HG02973 (cell line): Measurements from ENCODE around the gene ADAMTS12.

ENCODE experiments used
- ATAC-seq: cut with Tn5 transposase; IDR thresholded peaks from one replicate; pipeline ENCODE4 v1.9.1; 2021; ENCODE audit warnings: moderate library complexity; ENCODE audit not compliant: unreplicated experiment

Gene ADAMTS12, protein sequence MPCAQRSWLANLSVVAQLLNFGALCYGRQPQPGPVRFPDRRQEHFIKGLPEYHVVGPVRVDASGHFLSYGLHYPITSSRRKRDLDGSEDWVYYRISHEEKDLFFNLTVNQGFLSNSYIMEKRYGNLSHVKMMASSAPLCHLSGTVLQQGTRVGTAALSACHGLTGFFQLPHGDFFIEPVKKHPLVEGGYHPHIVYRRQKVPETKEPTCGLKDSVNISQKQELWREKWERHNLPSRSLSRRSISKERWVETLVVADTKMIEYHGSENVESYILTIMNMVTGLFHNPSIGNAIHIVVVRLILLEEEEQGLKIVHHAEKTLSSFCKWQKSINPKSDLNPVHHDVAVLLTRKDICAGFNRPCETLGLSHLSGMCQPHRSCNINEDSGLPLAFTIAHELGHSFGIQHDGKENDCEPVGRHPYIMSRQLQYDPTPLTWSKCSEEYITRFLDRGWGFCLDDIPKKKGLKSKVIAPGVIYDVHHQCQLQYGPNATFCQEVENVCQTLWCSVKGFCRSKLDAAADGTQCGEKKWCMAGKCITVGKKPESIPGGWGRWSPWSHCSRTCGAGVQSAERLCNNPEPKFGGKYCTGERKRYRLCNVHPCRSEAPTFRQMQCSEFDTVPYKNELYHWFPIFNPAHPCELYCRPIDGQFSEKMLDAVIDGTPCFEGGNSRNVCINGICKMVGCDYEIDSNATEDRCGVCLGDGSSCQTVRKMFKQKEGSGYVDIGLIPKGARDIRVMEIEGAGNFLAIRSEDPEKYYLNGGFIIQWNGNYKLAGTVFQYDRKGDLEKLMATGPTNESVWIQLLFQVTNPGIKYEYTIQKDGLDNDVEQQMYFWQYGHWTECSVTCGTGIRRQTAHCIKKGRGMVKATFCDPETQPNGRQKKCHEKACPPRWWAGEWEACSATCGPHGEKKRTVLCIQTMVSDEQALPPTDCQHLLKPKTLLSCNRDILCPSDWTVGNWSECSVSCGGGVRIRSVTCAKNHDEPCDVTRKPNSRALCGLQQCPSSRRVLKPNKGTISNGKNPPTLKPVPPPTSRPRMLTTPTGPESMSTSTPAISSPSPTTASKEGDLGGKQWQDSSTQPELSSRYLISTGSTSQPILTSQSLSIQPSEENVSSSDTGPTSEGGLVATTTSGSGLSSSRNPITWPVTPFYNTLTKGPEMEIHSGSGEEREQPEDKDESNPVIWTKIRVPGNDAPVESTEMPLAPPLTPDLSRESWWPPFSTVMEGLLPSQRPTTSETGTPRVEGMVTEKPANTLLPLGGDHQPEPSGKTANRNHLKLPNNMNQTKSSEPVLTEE (N-terminal part only)

DNA sequence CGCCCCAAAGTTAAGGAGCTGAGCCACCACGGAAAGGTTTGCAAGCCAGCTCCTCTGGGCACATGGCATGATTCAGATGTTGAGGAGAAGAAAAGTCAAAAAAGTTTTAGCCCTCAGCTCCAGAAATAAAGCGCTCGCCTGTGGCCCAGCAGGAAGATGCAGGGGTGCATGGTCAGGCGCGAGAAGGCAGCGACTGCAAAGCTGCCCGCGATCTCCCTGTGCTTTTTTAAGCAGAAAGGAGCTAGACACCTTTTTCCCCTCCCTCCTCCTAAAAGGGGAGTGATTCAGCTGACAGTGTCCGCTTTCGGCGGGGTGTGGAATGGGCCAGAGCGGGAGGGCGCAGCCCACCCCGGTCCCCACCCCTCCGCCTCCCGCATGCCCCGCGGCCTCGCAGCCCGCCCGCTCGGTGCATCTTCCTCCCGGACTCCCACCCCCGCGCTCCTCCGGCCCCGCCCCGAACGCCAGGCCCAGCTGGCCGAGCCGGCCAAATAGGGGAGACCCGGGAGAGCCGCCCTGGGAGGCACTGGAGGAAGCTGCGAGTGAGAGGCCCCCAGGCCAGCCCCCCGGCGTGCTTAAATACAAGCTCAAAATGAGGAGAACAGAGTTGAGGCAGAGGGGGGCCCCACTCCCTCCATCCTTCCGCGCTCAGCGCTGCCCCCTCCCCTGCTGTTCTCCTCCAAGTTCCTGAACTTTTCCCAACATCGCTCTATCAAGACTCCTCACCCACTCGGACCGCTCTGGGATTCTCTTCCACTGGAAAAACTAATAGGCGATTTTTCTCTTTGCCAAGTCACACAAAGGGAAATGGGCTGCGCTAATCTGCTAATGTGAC lies at the start of gene ADAMTS12:
TSS of gene ADAMTS12 (minus strand) at position 203 of the 832 bp plus-strand sequence. CDS start at position 69, 134 bp downstream.
- ATAC-seq = no peak

DNA sequence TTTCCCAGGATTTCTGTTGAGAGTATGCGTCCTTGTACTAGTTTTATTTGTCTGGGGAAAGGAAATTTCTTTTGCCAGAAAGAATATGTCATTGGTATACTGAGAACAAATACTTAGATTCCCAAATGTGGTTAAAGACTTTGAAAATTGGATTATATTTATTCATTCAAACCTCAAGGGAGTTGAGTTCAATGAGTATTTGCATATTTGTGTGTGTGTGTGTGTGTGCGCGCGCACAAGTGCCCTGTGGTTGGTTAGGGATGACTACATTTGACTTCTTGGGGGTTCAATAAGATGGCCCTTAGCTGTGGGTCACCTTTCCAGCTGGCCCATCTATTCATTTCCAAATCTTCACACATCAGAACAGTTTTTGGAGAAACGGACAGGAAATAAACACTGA lies 49.3 kb upstream of the ADAMTS12 start:
- no peak for ATAC-seq

DNA sequence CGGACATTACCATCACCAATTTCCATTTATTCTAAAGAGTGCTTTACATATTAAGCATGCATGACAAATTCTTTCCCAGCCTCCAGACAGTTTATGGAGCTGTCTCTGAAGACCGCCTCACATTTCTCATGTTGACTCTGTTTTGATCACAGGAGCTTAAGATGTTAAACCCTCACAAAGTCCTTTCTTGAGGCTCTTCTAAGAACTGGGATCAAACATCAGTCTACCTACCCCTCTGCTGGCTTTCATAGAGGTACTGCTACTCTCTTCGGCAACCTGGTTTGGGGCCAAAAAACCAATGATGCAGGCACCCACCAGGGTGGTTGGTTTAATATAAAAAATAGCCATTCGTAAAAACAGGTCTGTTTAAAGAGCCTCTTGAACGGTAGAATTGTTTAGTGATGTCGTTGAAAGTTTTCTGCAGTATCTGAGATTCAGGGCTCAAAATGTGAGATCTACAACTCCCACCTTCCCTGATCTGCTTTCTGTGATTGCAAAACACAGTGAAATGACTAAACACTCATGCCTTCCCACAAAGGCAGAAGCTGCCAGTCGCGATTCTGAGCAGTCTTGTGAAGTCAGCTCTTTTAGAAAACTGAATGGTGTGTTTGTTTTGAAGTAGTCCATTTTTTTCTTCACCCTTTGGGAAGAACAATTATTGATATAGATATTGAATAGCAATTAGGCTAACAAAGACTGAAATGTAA lies 47.9 kb upstream of the ADAMTS12 start:
- ATAC-seq = no peak

DNA sequence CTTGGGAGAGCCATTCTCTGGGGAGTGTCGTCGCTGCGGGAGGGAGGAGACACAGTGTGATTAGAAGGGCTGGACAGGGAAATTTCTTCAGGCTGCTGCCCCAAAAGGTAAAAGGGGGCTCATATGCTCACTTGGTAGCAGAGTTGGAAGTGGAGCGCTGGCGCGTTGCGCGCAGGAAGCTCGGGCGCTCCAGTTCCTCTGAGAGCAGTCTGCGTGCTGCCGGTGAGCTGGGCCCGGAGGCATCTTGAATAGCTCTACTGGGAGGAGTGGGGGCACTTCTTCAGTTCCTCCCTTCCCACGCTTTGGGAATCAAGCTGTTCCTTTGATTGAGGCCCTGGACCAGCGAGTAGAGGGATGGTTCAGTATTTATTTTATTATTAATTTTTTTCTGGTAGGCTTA lies 47.1 kb upstream of the ADAMTS12 start:
- no peak for ATAC-seq

DNA sequence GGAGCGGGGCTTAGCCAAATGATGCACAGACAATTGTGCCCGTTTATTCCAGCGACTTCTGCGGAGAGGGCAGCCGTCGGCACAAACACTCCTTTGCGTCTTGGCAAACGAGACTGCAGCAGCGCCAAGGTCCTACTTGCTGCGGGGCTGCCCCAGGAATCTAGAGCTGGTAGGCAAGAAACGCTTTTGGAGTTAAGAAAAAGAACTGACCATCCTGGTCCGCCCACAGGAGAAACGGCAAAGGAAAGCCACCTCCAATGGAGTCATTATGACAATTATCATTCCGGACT lies 46.7 kb upstream of the ADAMTS12 start:
- no peak for ATAC-seq

DNA sequence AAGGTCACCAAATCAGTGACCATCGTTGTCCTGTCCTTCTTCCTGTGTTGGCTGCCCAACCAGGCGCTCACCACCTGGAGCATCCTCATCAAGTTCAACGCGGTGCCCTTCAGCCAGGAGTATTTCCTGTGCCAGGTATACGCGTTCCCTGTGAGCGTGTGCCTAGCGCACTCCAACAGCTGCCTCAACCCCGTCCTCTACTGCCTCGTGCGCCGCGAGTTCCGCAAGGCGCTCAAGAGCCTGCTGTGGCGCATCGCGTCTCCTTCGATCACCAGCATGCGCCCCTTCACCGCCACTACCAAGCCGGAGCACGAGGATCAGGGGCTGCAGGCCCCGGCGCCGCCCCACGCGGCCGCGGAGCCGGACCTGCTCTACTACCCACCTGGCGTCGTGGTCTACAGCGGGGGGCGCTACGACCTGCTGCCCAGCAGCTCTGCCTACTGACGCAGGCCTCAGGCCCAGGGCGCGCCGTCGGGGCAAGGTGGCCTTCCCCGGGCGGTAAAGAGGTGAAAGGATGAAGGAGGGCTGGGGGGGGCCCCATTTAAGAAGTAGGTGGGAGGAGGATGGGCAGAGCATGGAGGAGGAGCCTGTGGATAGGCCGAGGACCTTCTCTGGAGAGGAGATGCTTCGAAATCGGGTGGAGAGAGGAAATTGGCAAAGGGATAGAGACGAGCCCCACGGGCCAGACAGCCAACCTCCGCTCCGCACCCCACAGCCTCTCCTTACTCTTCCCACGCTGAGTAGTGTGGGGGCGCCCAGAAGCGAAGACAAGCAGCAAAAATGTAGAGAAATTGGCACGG lies 46.1 kb upstream of the ADAMTS12 start:
- ATAC-seq = no peak

DNA sequence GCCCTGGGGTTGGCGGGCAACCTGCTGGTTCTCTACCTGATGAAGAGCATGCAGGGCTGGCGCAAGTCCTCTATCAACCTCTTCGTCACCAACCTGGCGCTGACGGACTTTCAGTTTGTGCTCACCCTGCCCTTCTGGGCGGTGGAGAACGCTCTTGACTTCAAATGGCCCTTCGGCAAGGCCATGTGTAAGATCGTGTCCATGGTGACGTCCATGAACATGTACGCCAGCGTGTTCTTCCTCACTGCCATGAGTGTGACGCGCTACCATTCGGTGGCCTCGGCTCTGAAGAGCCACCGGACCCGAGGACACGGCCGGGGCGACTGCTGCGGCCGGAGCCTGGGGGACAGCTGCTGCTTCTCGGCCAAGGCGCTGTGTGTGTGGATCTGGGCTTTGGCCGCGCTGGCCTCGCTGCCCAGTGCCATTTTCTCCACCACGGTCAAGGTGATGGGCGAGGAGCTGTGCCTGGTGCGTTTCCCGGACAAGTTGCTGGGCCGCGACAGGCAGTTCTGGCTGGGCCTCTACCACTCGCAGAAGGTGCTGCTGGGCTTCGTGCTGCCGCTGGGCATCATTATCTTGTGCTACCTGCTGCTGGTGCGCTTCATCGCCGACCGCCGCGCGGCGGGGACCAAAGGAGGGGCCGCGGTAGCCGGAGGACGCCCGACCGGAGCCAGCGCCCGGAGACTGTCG lies 45.4 kb upstream of the ADAMTS12 start:
- no peak for ATAC-seq

DNA sequence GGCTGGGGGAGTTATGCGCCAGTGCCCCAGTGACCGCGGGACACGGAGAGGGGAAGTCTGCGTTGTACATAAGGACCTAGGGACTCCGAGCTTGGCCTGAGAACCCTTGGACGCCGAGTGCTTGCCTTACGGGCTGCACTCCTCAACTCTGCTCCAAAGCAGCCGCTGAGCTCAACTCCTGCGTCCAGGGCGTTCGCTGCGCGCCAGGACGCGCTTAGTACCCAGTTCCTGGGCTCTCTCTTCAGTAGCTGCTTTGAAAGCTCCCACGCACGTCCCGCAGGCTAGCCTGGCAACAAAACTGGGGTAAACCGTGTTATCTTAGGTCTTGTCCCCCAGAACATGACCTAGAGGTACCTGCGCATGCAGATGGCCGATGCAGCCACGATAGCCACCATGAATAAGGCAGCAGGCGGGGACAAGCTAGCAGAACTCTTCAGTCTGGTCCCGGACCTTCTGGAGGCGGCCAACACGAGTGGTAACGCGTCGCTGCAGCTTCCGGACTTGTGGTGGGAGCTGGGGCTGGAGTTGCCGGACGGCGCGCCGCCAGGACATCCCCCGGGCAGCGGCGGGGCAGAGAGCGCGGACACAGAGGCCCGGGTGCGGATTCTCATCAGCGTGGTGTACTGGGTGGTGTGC lies 44.7 kb upstream of the ADAMTS12 start, which contains the start of gene RXFP3:
TSS of gene RXFP3 (plus strand) at position 6 of the 636 bp plus-strand sequence. CDS start at position 361, 355 bp downstream.
- no peak for ATAC-seq

DNA sequence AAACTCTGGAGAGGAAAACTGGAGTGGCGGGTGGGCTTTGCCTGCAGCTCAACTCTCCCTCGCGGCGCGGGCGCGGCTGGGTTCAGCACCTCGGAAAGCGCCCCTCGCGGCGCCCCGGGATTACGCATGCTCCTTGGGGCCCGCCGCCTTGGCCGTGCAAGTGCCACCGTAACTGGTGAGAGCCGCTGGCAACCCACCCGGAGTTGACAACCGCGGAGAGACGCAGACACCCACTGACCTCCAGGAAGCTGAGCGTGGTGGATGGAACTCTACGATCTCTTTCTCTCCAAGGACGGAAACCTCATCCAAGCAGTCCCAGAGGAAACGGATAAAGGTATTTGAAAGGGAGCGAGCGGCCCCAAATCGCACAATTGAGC lies 44.2 kb upstream of the ADAMTS12 start:
- peak; percentile 37 for ATAC-seq

DNA sequence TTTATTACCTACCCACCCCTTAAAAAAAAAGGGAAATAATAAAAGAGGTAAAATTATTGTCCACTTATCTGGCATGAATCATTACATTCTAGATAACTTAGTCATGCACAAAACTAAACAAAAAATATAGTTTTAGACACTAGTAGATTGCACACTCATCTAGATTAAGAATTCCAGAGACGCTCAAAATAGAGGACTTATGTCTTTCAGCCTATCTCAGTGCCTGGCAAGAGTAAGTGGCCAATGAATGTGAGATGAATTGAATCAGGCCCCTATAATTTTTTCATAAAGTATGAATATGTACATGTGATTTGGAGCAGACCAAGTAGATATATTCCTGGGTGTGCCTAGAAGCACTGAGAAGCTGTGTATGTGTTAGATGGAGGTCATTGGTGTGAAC lies 42.4 kb upstream of the ADAMTS12 start:
- peak; percentile 29 for ATAC-seq

DNA sequence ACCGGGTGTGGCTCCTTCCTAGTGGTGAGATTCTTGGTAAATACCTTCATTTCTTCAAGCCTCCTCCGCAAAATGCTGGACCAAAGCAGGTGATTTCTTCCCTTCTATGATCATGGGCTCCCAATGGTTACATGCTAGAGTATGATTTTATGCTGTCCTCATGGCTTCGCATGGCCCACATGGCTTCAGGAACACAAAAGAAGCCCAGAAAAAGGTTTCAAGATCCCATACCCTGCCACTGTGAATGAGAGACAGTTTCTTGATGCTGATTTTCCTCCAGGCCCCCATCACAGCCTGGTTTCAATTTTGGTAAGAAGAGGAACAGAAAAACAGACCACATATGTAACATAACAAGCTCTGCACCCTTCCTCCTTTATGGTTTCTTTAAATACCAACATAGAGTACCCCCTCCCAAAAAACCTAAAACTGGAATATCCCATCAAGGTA lies 42.0 kb upstream of the ADAMTS12 start:
- ATAC-seq = peak; percentile 87

DNA sequence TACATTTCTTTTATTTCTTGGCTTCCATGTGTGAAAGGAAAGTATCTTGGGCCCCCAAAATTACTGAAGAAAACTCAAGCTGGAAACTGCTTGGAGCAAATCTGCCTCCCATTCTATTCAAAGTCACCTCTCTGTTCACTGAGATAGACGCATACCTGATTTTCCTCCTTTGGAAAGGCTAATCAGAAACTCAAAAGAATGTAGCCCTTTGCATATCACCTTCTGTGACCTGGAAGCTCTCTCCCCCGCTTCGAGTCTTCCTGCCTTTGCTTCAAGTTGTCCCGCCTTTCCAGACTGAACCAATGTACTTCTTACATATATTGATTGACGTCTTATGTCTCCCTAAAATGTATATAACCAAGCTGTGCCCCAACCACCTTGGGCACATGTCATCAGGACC lies 39.3 kb upstream of the ADAMTS12 start:
- no peak for ATAC-seq

DNA sequence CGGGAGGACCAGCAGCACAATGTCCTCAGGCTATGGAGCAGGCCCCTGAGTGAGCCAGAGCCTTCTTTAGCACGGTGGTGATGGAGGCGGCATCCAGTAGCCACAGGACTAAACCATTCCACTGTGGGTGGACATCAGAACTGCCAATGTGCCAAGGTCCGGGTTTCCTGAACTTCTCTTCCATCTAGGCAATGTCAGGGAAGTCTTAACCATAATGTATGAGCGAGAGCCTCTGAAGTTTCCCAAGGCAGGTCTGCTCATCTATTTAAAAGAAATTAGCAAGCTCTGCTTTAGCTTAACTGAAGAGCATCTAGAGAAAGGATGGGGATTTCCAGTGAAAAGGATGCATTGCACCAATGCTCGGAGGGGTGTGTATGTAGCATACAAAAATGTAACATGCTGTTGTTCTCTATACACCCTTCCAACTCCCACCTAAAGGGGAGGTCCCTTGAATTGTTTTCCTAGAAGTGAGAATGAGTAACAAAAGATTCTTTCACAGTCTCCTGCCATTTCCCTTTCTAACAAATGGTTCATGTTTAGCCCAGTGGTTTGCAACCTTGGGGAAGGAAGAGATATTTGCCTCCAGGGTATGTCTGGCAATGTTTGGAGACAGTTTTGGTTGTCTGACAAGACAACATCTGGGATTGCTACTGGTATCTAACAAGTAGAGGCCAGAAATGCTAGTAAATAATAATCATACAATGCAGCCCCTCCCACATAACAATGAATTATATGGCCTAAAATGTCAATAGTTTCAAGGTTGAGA lies 38.3 kb upstream of the ADAMTS12 start:
- ATAC-seq = no peak

DNA sequence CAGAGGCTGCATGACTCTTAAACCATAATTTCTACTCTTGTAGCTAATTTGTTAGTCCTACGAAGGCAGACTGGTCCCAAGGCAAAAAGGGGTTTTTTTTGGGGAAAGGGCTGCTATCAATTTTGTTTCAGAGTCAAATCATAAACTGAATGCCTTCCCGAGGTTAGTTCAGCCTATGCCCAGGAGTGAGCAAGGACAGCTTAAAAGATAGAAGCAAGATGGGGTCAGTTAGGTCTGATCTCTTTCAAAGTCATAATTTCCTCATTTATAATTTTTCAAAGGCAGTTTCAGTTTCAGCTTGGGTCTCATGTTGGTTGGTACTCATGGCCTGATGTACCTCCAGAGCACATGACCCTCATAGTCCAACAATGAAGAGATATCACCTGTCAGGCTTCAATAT lies 36.5 kb upstream of the ADAMTS12 start:
- no peak for ATAC-seq

DNA sequence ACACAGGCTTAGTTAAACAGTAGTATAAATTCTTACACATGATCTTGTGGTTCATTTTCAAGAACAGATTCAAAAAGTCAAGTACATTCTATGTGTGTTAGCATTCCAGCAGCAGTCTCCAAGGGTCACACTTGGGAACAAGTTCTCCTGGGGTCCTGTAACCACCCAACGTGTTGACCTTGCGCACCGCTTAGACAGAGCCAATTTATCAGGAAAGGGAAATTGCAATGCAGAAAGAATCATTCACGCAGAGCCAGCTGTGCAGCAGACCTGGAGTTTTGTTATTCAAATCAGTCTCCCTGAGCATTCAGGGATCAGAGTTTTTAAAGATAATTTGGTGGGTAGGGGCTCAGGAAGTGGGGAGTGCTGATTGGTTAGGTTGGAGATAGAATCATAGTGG lies 35.9 kb upstream of the ADAMTS12 start:
- ATAC-seq = no peak

DNA sequence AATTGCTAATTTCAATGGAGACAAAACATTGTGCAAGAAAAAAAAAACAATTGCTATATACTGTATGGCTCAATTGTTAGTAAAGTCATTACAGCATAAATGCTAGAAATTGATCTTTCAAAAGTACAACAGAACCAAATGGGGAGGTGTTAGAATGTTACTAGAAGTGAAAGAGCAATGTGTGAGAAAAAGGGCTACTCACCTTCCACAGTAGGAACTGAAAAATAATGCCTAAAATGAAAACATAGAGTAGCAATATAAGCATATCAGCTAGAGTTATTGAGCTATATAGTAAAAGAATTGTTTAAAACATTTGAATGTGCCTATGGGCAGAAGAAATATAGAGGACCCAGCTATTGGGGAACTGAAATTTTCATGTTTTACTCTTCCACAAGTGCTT lies 33.5 kb upstream of the ADAMTS12 start:
- ATAC-seq = no peak

DNA sequence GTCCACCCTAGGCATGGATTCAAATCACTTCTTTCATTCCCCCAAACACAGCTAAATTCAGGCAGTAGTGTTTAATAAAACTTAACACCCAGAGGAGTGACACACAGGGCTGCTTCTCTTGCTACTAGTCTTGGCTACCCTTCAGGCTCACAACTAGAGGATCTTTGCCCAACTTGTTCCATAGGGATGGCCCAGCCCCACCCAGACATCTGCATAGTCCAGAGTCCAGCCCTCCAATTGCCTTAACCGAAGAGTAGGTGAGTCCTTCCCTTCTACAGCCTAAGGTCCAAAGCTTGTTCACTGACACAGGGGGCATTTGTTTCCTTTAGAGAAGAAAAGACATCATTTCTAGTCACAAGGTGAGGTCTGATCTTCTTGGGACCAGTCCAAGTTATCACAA lies 29.2 kb upstream of the ADAMTS12 start:
- no peak for ATAC-seq
